ENCODE data around the gene DIPK1B. TPM values are rescaled to one million over a fixed set of nuclear protein-coding genes. Genes with fewer than 3 reads are reported as not detected.
"Not testable (repeated sequence)": the region's sequence is repeated elsewhere in the genome, so short reads cannot be mapped to it uniquely, and the experiment has no call there.

Gene DIPK1B
- polyA plus RNA-seq, 1 experiment, result 2.8 TPM

- H3K4me3 ChIP-seq (ENCODE audit: low read depth, low read length), result no peak overlapping the region
- DNase-seq (ENCODE audit: low read depth, low spot score), result no peak
- no peak overlapping the region for H3K27ac ChIP-seq (ENCODE audit: low read depth, low read length)
- peaks cover 13% of the 10 kb centered on the region for H3K27me3 ChIP-seq (ENCODE audit: control insufficient read depth, insufficient read depth, low read length)
- no peaks in the 10 kb centered on the region for H3K9me3 ChIP-seq (ENCODE audit: control insufficient read depth, insufficient read depth, low read length)
- TF ChIP-seq CTCF (IDR thresholded peaks at IDR 0.05; ENCODE audit: low read depth, low read length), result no peak
- ChIA-PET CTCF (interaction anchor here (0.8 kb wide), 1 partner anchor 34 kb away, joined by 3 read pairs; no protein-coding TSS in a partner anchor), POLR2A (no interaction called here)
These were observed 6.8 kb upstream of the DIPK1B start for GRCh38 chr9:136705564-136705963.

GRCh38 chr9:136707011-136707410, 5.4 kb upstream of the DIPK1B start:
- CTCF ChIA-PET, result no interaction called here
- Histone ChIP-seq H3K9me3 (ENCODE audit: control insufficient read depth, insufficient read depth, low read length) (no peaks in the 10 kb centered on the region; the same call in 1 of the 2 replicates), H3K27me3 (ENCODE audit: control insufficient read depth, insufficient read depth, low read length) (peaks cover 5% of the 10 kb centered on the region), H3K27ac (ENCODE audit: low read depth, low read length) (no peak overlapping the region), H3K4me3 (ENCODE audit: low read depth, low read length) (no peak overlapping the region)
- POLR2A ChIA-PET, result no interaction called here
- no peak for DNase-seq (ENCODE audit: low read depth, low spot score)
- TF ChIP-seq CTCF (IDR thresholded peaks at IDR 0.05; ENCODE audit: low read depth, low read length), result no peak

- no peak for DNase-seq (ENCODE audit: low read depth, low spot score)
- POLR2A ChIA-PET, result interaction anchor here (0.7 kb wide), 2 partner anchors 13 to 20 kb away, joined by 4 read pairs; no protein-coding TSS in a partner anchor
- no peak for TF ChIP-seq CTCF (IDR thresholded peaks at IDR 0.05; ENCODE audit: low read depth, low read length)
- Histone ChIP-seq H3K9me3 (ENCODE audit: control insufficient read depth, insufficient read depth, low read length) (no peaks in the 10 kb centered on the region; the same call in 1 of the 2 replicates), H3K27ac (ENCODE audit: low read depth, low read length) (no peak overlapping the region), H3K27me3 (ENCODE audit: control insufficient read depth, insufficient read depth, low read length) (peaks cover 6% of the 10 kb centered on the region), H3K4me3 (ENCODE audit: low read depth, low read length) (no peak overlapping the region)
- CTCF ChIA-PET, result no interaction called here
These were observed 4.4 kb upstream of the DIPK1B start for GRCh38 chr9:136707849-136708517.

- no peak overlapping the region for H3K27ac ChIP-seq (ENCODE audit: low read depth, low read length)
- H3K4me3 ChIP-seq (ENCODE audit: low read depth, low read length), result no peak overlapping the region
- peaks cover 14% of the 10 kb centered on the region for H3K27me3 ChIP-seq (ENCODE audit: control insufficient read depth, insufficient read depth, low read length)
- POLR2A ChIA-PET, result no interaction called here
- CTCF ChIA-PET, result no interaction called here
- H3K9me3 ChIP-seq (ENCODE audit: control insufficient read depth, insufficient read depth, low read length), result no peaks in the 10 kb centered on the region; the same call in 1 of the 2 replicates
- no peak for DNase-seq (ENCODE audit: low read depth, low spot score)
- TF ChIP-seq CTCF (IDR thresholded peaks at IDR 0.05; ENCODE audit: low read depth, low read length), result no peak
These were observed 2.8 kb upstream of the DIPK1B start for GRCh38 chr9:136709454-136710109.

- CTCF ChIA-PET, result interaction anchor here (0.6 to 0.9 kb wide), 2 partner anchors 39 to 75 kb away, joined by 4 read pairs; no protein-coding TSS in a partner anchor
- TF ChIP-seq CTCF (IDR thresholded peaks at IDR 0.05; ENCODE audit: low read depth, low read length), result no peak
- Histone ChIP-seq H3K9me3 (ENCODE audit: control insufficient read depth, insufficient read depth, low read length) (no peaks in the 10 kb centered on the region; the same call in 1 of the 2 replicates), H3K27me3 (ENCODE audit: control insufficient read depth, insufficient read depth, low read length) (peaks cover 16% of the 10 kb centered on the region), H3K4me3 (ENCODE audit: low read depth, low read length) (no peak overlapping the region), H3K27ac (ENCODE audit: low read depth, low read length) (no peak overlapping the region)
- no peak for DNase-seq (ENCODE audit: low read depth, low spot score)
- POLR2A ChIA-PET, result no interaction called here
These were observed 1.8 kb upstream of the DIPK1B start for GRCh38 chr9:136710543-136710942.

- POLR2A ChIA-PET; H3K27ac ChIP-seq (ENCODE audit: low read depth, low read length); H3K4me3 ChIP-seq (ENCODE audit: low read depth, low read length); H3K9me3 ChIP-seq (ENCODE audit: control insufficient read depth, insufficient read depth, low read length); DNase-seq (ENCODE audit: low read depth, low spot score): not testable (repeated sequence)
- peaks cover 16% of the 10 kb centered on the region for H3K27me3 ChIP-seq (ENCODE audit: control insufficient read depth, insufficient read depth, low read length)
- CTCF ChIA-PET, result interaction anchor here (0.6 to 0.9 kb wide), 2 partner anchors 39 to 75 kb away, joined by 4 read pairs; no protein-coding TSS in a partner anchor
These were observed 1.1 kb upstream of the DIPK1B start for GRCh38 chr9:136711219-136711648.

Data from AG04450 (cell line).